ENCODE measurements around the gene MTMR3.

Gene MTMR3

GRCh38 chr22:29954203-29954855 is 71.4 kb downstream of the MTMR3 start:
- no peak for TF ChIP-seq TEAD4 (IDR thresholded peaks at IDR 0.05)
- TF ChIP-seq CEBPB (IDR thresholded peaks at IDR 0.05) = no peak
- TF ChIP-seq TCF12 (IDR thresholded peaks at IDR 0.05; ENCODE audit: low read depth) = no peak
- TF ChIP-seq RAD21 (IDR thresholded peaks at IDR 0.05; ENCODE audit: low read depth) = no peak
- no peak for TF ChIP-seq YY1 (IDR thresholded peaks at IDR 0.05; ENCODE audit: low read depth)
- no peak for TF ChIP-seq FOXM1 (IDR thresholded peaks at IDR 0.05; ENCODE audit: borderline replicate concordance, low read depth)
- TF ChIP-seq EGR1 (IDR thresholded peaks at IDR 0.05) = no peak
- TF ChIP-seq USF1 (IDR thresholded peaks at IDR 0.05) = no peak
- no peak for TF ChIP-seq EP300 (IDR thresholded peaks at IDR 0.05; ENCODE audit: borderline replicate concordance)
- TF ChIP-seq ZBTB7A (IDR thresholded peaks at IDR 0.05; ENCODE audit: low read depth) = no peak
- no peak for TF ChIP-seq MAX (IDR thresholded peaks at IDR 0.05)
- TF ChIP-seq CREB1 (IDR thresholded peaks at IDR 0.05; ENCODE audit: low read depth) = no peak

GRCh38 chr22:29956680-29957079 is 73.7 kb downstream of the MTMR3 start:
- TF ChIP-seq FOXM1 (IDR thresholded peaks at IDR 0.05; ENCODE audit: borderline replicate concordance, low read depth) (no peak), TEAD4 (IDR thresholded peaks at IDR 0.05) (no peak)

GRCh38 chr22:29958170-29958569 is 75.2 kb downstream of the MTMR3 start:
- TF ChIP-seq FOXM1 (IDR thresholded peaks at IDR 0.05; ENCODE audit: borderline replicate concordance, low read depth) = no peak
- TF ChIP-seq TAF1 (IDR thresholded peaks at IDR 0.05; ENCODE audit: low read depth) = no peak
- no peak for TF ChIP-seq TEAD4 (IDR thresholded peaks at IDR 0.05)
- no peak for TF ChIP-seq CEBPB (IDR thresholded peaks at IDR 0.05)
- no peak for TF ChIP-seq REST (IDR thresholded peaks at IDR 0.05; ENCODE audit: low read depth)
- no peak for TF ChIP-seq ZBTB7A (IDR thresholded peaks at IDR 0.05; ENCODE audit: low read depth)
- no peak for TF ChIP-seq TCF12 (IDR thresholded peaks at IDR 0.05; ENCODE audit: low read depth)

- TF ChIP-seq REST (IDR thresholded peaks at IDR 0.05; ENCODE audit: low read depth) (no peak), YY1 (IDR thresholded peaks at IDR 0.05; ENCODE audit: low read depth) (no peak), NFIC (IDR thresholded peaks at IDR 0.05) (no peak), MAX (IDR thresholded peaks at IDR 0.05) (no peak), TCF12 (IDR thresholded peaks at IDR 0.05; ENCODE audit: low read depth) (no peak), CEBPB (IDR thresholded peaks at IDR 0.05) (no peak), EP300 (IDR thresholded peaks at IDR 0.05; ENCODE audit: borderline replicate concordance) (no peak), TEAD4 (IDR thresholded peaks at IDR 0.05) (no peak), FOXM1 (IDR thresholded peaks at IDR 0.05; ENCODE audit: borderline replicate concordance, low read depth) (no peak), RAD21 (IDR thresholded peaks at IDR 0.05; ENCODE audit: low read depth) (no peak), ZBTB7A (IDR thresholded peaks at IDR 0.05; ENCODE audit: low read depth) (no peak), CREB1 (IDR thresholded peaks at IDR 0.05; ENCODE audit: low read depth) (no peak), EGR1 (IDR thresholded peaks at IDR 0.05) (no peak), TAF1 (IDR thresholded peaks at IDR 0.05; ENCODE audit: low read depth) (no peak), USF1 (IDR thresholded peaks at IDR 0.05) (no peak)
Observed at GRCh38 chr22:29964776-29965175, 81.8 kb downstream of the MTMR3 start.

- no peak for TF ChIP-seq ZBTB7A (IDR thresholded peaks at IDR 0.05; ENCODE audit: low read depth)
- no peak for TF ChIP-seq REST (IDR thresholded peaks at IDR 0.05; ENCODE audit: low read depth)
- TF ChIP-seq TCF12 (IDR thresholded peaks at IDR 0.05; ENCODE audit: low read depth) = no peak
- no peak for TF ChIP-seq CREB1 (IDR thresholded peaks at IDR 0.05; ENCODE audit: low read depth)
- TF ChIP-seq TAF1 (IDR thresholded peaks at IDR 0.05; ENCODE audit: low read depth) = no peak
- no peak for TF ChIP-seq TEAD4 (IDR thresholded peaks at IDR 0.05)
- no peak for TF ChIP-seq YY1 (IDR thresholded peaks at IDR 0.05; ENCODE audit: low read depth)
- no peak for TF ChIP-seq USF1 (IDR thresholded peaks at IDR 0.05)
- no peak for TF ChIP-seq FOXM1 (IDR thresholded peaks at IDR 0.05; ENCODE audit: borderline replicate concordance, low read depth)
- TF ChIP-seq EGR1 (IDR thresholded peaks at IDR 0.05) = no peak
- no peak for TF ChIP-seq RAD21 (IDR thresholded peaks at IDR 0.05; ENCODE audit: low read depth)
- TF ChIP-seq EP300 (IDR thresholded peaks at IDR 0.05; ENCODE audit: borderline replicate concordance) = no peak
- no peak for TF ChIP-seq CEBPB (IDR thresholded peaks at IDR 0.05)
- TF ChIP-seq NFIC (IDR thresholded peaks at IDR 0.05) = no peak
- TF ChIP-seq MAX (IDR thresholded peaks at IDR 0.05) = no peak
Observed at GRCh38 chr22:29967461-29967860, 84.5 kb downstream of the MTMR3 start.

Measured in Ishikawa (cell line).